Natural killer cell (primary cell): ENCODE data around the gene WWTR1. TPM values are rescaled to one million over a fixed set of nuclear protein-coding genes. Genes with fewer than 3 reads are reported as not detected.

ENCODE experiments used
- ATAC-seq, 3 donors: fragments of 150-1000 bp in 2 of 3; fragments of 200-7000 bp in 1 of 3; cut with Tn5 transposase; 1 replicate in 1 of 3; 2 replicates in 2 of 3; pipeline ENCODE4 v1.10.0; 2021; ENCODE audit warnings: mild to moderate bottlenecking in 2 of 3, moderate library complexity in 2 of 3
- DNase-seq, 2 donors: peaks; one replicate each; pipeline versions ENCODE4 v3.0.0 to v3.0.0-alpha.2; 2013 to 2021; ENCODE audit warnings: mixed read lengths in 1 of 2
- H3K27ac ChIP-seq: one replicate; pipeline ENCODE4 v1.5.1; 2013; ENCODE audit warnings: mild to moderate bottlenecking, low read length
- H3K27me3 ChIP-seq: one replicate; pipeline ENCODE4 v1.6.1; 2013; ENCODE audit warnings: low read length; ENCODE audit not compliant: control insufficient read depth, insufficient read depth
- H3K36me3 ChIP-seq: one replicate; pipeline ENCODE4 v1.6.1; 2013; ENCODE audit warnings: low read length; ENCODE audit not compliant: control insufficient read depth, insufficient read depth
- H3K4me1 ChIP-seq: one replicate; pipeline ENCODE4 v1.6.1; 2013; ENCODE audit warnings: low read length; ENCODE audit not compliant: control insufficient read depth, insufficient read depth
- H3K4me3 ChIP-seq: one replicate; pipeline ENCODE4 v1.5.1; 2013; ENCODE audit warnings: low read length
- H3K9me3 ChIP-seq: one replicate; pipeline ENCODE4 v1.6.1; 2013; ENCODE audit warnings: low read length; ENCODE audit not compliant: control insufficient read depth, insufficient read depth
- H3K27ac Mint-ChIP-seq, 2 donors: one replicate each; pipeline ENCODE4 v1.8.0; 2022; ENCODE audit warnings: mild to moderate bottlenecking in 2 of 2, mixed read lengths in 2 of 2, moderate library complexity in 1 of 2
- H3K27me3 Mint-ChIP-seq, 2 donors: one replicate each; pipeline ENCODE4 v1.8.0; 2022; ENCODE audit warnings: low read depth in 2 of 2, mixed read lengths in 2 of 2
- H3K36me3 Mint-ChIP-seq: one replicate; pipeline ENCODE4 v1.8.0; 2022; ENCODE audit warnings: mixed read lengths
- H3K4me1 Mint-ChIP-seq, 2 donors: one replicate each; pipeline ENCODE4 v1.8.0; 2022; ENCODE audit warnings: mixed read lengths in 2 of 2
- H3K4me3 Mint-ChIP-seq: one replicate; pipeline ENCODE4 v1.8.0; 2022; ENCODE audit warnings: mild to moderate bottlenecking, moderate library complexity, mixed read lengths
- H3K9me3 Mint-ChIP-seq, 2 donors: one replicate each; pipeline ENCODE4 v1.8.0; 2022; ENCODE audit warnings: mixed read lengths in 2 of 2
- CTCF ChIP-seq: fragments of 200-600 bp; IDR thresholded peaks from one replicate; pipeline ENCODE4 v1.8.0; 2022; ENCODE audit warnings: antibody characterized with exemption
- WGBS: methylation state at CpG from one replicate; pipeline ENCODE4 v1.1.7; 2013; ENCODE audit warnings: missing lambda C conversion rate; ENCODE audit not compliant: insufficient coverage; 5-methylcytosine and 5-hydroxymethylcytosine counted together
- intact Hi-C: fragments of 100-400 bp; cut with micrococcal nuclease; formaldehyde crosslinking; loops from one replicate; pipeline ENCODE4 v1.14.2; 2022
- total RNA-seq, 4 donors: library from RNA; stranded (reverse); fragments of 120-200 nt in 1 of 4; gene quantifications; one replicate each; pipeline versions ENCODE4 v1.2.3 to v1.2.4, GENCODE V29; 2013 to 2022

WWTR1 gene
- total RNA-seq, 3 donors from 2014 or later (not counting 1 experiment from before 2014, with no cell fraction given), result 0.72 to 1.1 (median 0.73) TPM

- Mint-ChIP-seq H3K4me3 (no peak overlapping the region), H3K27ac (no peak overlapping the region), H3K9me3 (no peaks in the 10 kb centered on the region), H3K27me3 (peaks cover 9 to 14% of the 10 kb centered on the region in 2 donors), H3K4me1 (no peaks in the 10 kb centered on the region), H3K36me3 (no peaks in the 10 kb centered on the region)
- intact Hi-C loops, result no loop called here
- Histone ChIP-seq H3K9me3 (no peaks in the 10 kb centered on the region), H3K4me3 (no peak overlapping the region), H3K27ac (no peak overlapping the region), H3K4me1 (no peaks in the 10 kb centered on the region), H3K27me3 (peaks cover 4% of the 10 kb centered on the region), H3K36me3 (no peaks in the 10 kb centered on the region)
- TF ChIP-seq CTCF, result no peak
- ATAC-seq, result no peak
- no peak for DNase-seq
- 90% methylated on average over 3 of the region's 3 CpGs for WGBS
These were observed 9.3 kb downstream of the WWTR1 start for GRCh38 chr3:149648525-149648924.

- Mint-ChIP-seq H3K36me3 (no peaks in the 10 kb centered on the region), H3K27me3 (peaks cover 9 to 14% of the 10 kb centered on the region in 2 donors), H3K9me3 (no peaks in the 10 kb centered on the region), H3K4me1 (no peaks in the 10 kb centered on the region), H3K27ac (no peak overlapping the region), H3K4me3 (no peak overlapping the region)
- no peak for TF ChIP-seq CTCF
- Histone ChIP-seq H3K9me3 (no peaks in the 10 kb centered on the region), H3K4me3 (no peak overlapping the region), H3K27me3 (peaks cover 4% of the 10 kb centered on the region), H3K4me1 (no peaks in the 10 kb centered on the region), H3K36me3 (no peaks in the 10 kb centered on the region), H3K27ac (no peak overlapping the region)
- DNase-seq (no peak), ATAC-seq (no peak)
- intact Hi-C loops, result no loop called here
- WGBS, result 86% methylated on average over 1 of the region's 1 CpG
These were observed 10.0 kb downstream of the WWTR1 start for GRCh38 chr3:149647812-149648211.

GRCh38 chr3:149647285-149647684 is 10.5 kb downstream of the WWTR1 start:
- H3K4me1 ChIP-seq, result no peaks in the 10 kb centered on the region
- H3K27ac ChIP-seq, result no peak overlapping the region
- no peak for DNase-seq
- no peaks in the 10 kb centered on the region for H3K9me3 Mint-ChIP-seq
- no peaks in the 10 kb centered on the region for H3K4me1 Mint-ChIP-seq
- peaks cover 4% of the 10 kb centered on the region for H3K27me3 ChIP-seq
- TF ChIP-seq CTCF, result no peak
- 86% methylated on average over 4 of the region's 4 CpGs for WGBS
- no peak overlapping the region for H3K4me3 ChIP-seq
- H3K36me3 ChIP-seq, result no peaks in the 10 kb centered on the region
- no peaks in the 10 kb centered on the region for H3K36me3 Mint-ChIP-seq
- intact Hi-C loops, result no loop called here
- H3K27me3 Mint-ChIP-seq, result peaks cover 9 to 14% of the 10 kb centered on the region in 2 donors
- no peak overlapping the region for H3K27ac Mint-ChIP-seq
- ATAC-seq, result no peak
- no peaks in the 10 kb centered on the region for H3K9me3 ChIP-seq
- H3K4me3 Mint-ChIP-seq, result no peak overlapping the region

- H3K4me1 Mint-ChIP-seq, result no peaks in the 10 kb centered on the region
- DNase-seq (no peak), ATAC-seq (no peak)
- H3K36me3 ChIP-seq, result no peaks in the 10 kb centered on the region
- WGBS, result 94% methylated on average over 4 of the region's 4 CpGs
- H3K27me3 ChIP-seq, result peaks cover 2% of the 10 kb centered on the region
- H3K9me3 Mint-ChIP-seq, result no peaks in the 10 kb centered on the region
- no peak overlapping the region for H3K27ac ChIP-seq
- no peak overlapping the region for H3K27ac Mint-ChIP-seq
- intact Hi-C loops, result no loop called here
- no peak for TF ChIP-seq CTCF
- peaks cover 9 to 12% of the 10 kb centered on the region in 2 donors for H3K27me3 Mint-ChIP-seq
- H3K4me1 ChIP-seq, result no peaks in the 10 kb centered on the region
- H3K4me3 Mint-ChIP-seq, result no peak overlapping the region
- no peaks in the 10 kb centered on the region for H3K36me3 Mint-ChIP-seq
- no peaks in the 10 kb centered on the region for H3K9me3 ChIP-seq
- H3K4me3 ChIP-seq, result no peak overlapping the region
These were observed 11.6 kb downstream of the WWTR1 start for GRCh38 chr3:149646181-149646766.
